Ishikawa (cell line): Measurements from ENCODE around the gene ADK.

Experiments
- CREB1 ChIP-seq: IDR thresholded peaks from 2 replicates; pipeline ENCODE4 v1.6.1; 2012; ENCODE audit warnings: low read depth
- EGR1 ChIP-seq: IDR thresholded peaks from 2 replicates; pipeline ENCODE4 v1.6.1; 2012
- FOXM1 ChIP-seq: IDR thresholded peaks from 2 replicates; pipeline ENCODE4 v1.6.1; 2012; ENCODE audit warnings: low read depth, borderline replicate concordance
- MAX ChIP-seq: IDR thresholded peaks from 2 replicates; pipeline ENCODE4 v1.6.1; 2012
- NFIC ChIP-seq: IDR thresholded peaks from 2 replicates; pipeline ENCODE4 v1.6.1; 2012
- RAD21 ChIP-seq: IDR thresholded peaks from 2 replicates; pipeline ENCODE4 v1.6.1; 2012; ENCODE audit warnings: low read depth
- TCF12 ChIP-seq: IDR thresholded peaks from 2 replicates; pipeline ENCODE4 v1.6.1; 2012; ENCODE audit warnings: low read depth
- YY1 ChIP-seq: IDR thresholded peaks from 2 replicates; pipeline ENCODE4 v1.6.1; 2012; ENCODE audit warnings: low read depth

- TF ChIP-seq MAX, result no peak
- no peak for TF ChIP-seq NFIC
- TF ChIP-seq YY1, result no peak
- TF ChIP-seq FOXM1, result no peak
- TF ChIP-seq EGR1, result no peak
- TF ChIP-seq TCF12, result no peak
- TF ChIP-seq RAD21, result no peak
- TF ChIP-seq CREB1, result no peak
These were observed 141.9 kb downstream of the ADK start for GRCh38 chr10:74292871-74293427.
